HG03280 (cell line): ENCODE results near the gene AKAP13.
"Not testable (repeated sequence)": the region's sequence is repeated elsewhere in the genome, so short reads cannot be mapped to it uniquely, and the experiment has no call there.

Experiments used
- ATAC-seq: cut with Tn5 transposase; IDR thresholded peaks from one replicate; pipeline ENCODE4 v1.9.1; 2021; ENCODE audit warnings: mild to moderate bottlenecking, moderate library complexity; ENCODE audit not compliant: unreplicated experiment

AKAP13 gene

DNA sequence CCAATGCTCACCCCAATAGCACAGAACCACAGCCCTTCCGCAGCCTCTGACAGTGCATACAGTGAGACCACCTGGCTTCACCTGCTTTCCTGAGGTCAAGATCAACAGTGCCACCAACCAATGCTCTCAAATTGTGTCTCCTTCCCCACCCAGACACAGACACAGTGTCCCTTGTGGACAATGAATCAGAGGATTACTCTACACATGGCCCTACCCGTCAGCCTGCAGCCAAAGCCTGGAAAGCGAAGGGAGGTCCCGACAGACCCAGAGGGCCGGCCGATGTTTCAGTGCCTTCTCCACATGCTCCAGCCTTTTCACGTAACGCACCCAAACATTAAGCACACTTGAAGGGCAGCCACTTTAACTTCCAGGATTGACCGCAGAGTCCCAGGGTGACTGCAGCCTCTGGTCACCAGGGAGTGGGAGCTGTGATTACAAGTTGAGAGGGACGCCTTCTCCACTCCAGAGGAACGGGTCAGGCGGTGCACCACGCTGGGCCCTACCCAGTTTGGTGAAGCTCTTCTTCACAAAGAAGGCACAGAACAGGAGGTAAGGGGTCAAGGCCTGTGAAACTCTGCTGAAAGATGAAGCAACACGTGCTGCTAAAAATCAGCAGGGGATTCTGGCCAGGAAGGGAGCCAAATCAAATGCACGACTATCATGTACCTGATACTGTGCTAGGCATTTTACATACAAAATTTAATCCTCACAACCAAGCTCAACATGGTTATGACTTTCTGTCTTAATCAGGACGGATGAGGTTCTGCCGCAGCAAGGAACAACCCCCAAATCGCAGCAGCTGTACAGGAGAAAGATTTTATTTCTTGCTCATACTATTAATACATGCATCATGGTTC lies 397.1 kb downstream of the AKAP13 start:
- no peak for ATAC-seq

DNA sequence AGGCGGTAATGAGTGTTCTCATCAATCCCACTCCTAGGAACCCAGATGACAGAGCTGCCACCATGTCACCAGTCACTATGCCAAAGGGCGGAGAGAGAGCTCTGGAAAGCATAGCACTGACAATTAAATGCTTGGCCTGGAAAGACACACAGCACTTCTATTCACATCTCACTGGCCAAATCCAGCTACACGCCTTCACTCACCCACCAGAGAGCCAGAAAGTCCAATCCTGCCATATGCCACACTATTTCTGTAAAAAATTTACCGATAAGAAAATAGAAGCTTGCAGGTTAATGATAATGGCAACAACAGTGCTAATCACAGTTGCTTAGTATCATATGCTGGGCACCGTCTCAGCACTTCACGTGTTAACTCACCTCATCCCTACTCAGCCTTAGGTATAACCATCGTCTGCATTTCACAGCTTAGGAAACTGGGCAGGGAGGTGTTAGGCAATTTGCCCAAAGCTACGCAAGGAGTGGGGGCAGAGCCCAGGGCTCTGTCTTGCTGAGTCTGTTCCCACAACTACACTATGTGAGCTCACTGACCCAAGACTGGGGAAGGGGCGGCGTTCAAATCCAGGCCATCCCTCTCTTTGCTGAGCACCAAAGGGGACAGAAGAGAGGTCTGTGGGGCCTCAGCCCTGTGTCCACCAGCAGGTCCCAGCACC lies 397.8 kb downstream of the AKAP13 start:
- no peak for ATAC-seq

DNA sequence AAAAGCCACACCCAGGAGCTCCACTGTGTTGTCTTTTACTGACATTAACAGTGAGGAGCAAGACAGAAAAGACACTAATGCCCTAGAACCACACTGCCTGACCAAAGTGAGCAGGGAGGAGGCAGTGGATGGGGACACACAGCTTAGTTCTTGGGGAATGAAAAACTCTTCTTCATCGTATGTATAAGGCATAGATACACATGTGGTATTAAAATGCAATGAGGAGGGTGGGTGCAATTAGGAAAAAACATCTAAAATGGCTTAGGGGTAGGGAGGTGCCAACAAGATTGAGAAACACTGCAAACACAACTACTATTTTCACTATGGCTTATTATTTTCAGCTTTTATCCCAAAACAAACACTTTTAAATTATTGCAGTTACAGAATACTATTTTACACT lies 398.8 kb downstream of the AKAP13 start:
- no peak for ATAC-seq

GRCh38 chr15:85780225-85780985 lies 400.0 kb downstream of the AKAP13 start:
- ATAC-seq: no peak

DNA sequence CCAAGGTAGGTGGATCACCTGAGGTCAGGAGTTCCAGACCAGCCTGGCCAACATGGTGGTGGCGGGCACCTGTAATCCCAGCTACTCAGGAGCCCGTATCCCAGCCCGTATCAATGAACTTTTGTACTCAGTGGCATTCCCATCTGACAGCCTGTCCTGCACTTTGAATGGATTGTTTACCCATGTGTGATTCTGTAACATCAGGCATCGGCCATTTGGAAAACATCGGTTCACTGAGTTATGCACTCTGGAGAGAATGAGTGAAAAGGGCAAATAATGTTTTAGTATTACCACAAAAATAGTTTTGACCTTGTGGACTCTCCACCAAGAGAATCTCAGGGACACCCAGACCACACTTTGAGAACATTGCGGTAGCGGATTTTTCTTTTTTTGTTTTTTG lies 400.7 kb downstream of the AKAP13 start:
- ATAC-seq: no peak

- ATAC-seq: no peak
These were observed 401.7 kb downstream of the AKAP13 start for GRCh38 chr15:85782064-85782463.

GRCh38 chr15:85785887-85786780 lies 405.7 kb downstream of the AKAP13 start:
- no peak for ATAC-seq

DNA sequence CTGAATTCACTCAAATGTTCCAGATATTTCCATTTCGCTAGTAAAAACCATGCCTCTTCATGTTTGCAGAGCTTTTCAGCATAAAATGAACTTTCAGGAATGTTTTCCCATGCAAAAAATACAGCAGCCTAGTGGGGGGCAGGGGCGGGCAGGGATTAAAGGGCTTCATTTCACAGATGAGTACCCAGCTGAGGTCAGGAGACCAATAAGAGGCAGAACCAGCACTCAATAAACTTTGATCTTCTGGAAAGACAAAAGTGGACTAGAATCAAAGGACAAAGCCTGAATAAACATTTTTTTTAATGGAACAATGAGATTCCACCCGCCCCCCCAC lies 406.3 kb downstream of the AKAP13 start:
- ATAC-seq: no peak

- ATAC-seq: no peak
These were observed 408.5 kb downstream of the AKAP13 start for GRCh38 chr15:85788771-85789495.

- no peak for ATAC-seq
These were observed 409.1 kb downstream of the AKAP13 start for GRCh38 chr15:85789496-85789875.

DNA sequence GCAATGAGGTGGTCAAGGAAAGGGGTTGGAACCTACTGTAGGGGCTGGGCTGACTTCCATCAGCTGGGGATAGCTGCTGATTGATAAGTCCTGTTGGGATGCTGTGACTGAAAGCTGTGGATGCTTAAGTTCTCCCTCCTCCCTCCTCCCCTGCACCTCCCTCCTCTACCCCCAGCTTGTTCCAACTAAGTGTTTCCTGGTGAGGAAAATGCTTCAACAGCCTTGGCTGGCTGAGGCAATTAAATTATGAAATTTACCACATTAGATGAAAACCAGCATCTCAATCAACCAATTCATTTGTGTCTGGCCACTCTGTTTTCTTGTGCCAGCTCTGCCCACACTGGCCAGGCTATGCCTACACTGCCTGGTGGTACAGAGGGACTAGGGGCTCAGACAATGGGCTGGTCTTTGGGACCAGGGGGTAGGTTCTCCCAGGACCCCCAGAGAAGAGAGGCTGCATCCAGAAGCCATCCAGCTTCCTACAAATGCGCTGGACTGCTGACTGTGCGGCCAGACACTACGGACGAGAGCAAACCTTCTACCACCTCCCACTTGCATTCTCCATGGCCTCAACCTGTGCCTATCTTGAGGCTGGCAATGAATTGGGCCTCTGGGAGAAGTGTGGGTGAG lies 411.8 kb downstream of the AKAP13 start:
- ATAC-seq: no peak

DNA sequence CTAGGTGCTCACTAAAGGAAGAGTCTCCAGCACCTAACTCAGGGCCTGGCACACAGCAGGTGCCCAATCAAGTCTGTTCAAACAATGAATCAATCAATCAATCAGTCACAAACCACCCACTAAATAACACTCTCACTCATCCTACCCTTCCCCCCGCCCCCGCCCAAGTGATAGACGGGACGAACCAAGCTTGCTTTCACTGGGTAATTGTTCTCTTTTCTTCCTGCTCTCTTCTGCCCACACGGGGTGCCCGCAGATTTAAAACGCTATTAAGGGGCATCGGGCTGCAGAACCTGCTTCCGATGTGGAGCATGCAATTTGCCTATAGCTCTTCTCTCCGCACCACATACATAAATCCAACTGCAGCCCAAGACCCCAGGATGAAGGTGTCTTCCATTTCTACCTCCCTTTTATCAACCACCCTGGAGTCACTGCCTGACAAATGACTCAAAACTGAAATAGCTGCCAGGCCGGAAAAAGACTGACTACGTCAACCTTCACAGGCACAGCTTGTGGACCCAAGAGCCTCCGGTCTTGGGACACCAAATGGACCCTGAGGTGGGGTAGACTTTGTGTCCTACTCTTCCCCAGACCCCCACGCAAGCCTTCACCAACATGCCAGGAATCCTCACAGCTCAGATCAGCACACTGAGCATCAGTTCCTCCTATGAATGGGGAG lies 412.6 kb downstream of the AKAP13 start:
- no peak for ATAC-seq

GRCh38 chr15:85793641-85794597 lies 413.5 kb downstream of the AKAP13 start:
- peak; percentile 36 for ATAC-seq

DNA sequence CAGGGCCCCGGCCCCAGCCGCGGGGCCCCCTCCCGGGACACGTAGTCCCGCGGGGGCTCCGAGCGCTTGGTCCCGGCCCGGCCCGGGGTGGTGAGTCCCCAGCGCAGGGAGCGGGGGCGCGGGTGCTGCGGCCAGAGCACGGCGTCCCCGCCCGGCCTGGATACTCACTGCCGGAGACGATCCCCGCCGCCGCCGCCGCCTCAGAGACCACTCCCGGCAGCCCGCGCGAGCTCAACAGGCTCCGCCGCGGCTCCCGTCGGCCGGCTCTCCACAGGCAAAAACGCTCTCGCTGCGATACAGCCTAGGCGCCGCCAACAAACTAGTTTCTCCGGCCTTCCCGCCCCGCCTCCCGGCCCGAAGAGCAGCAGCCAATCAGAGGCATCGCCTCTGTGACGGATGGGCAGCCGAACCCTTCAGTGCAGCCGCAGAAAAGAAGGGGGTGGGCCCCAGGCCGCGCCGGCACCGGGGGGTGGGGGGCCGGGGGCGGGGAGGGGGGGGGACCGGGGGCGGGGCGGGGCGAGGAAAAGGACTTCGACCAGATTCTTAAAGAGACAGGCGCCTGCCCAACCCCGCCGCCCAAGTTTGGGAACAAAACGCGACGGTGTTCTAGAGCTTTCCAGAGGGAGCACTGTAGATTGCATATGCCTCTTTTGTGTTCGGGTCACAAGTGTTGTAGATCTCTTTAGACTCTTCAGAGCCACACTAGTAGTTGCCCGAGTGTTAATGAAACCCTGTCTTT lies 414.4 kb downstream of the AKAP13 start, which contains the start of gene KLHL25:
TSS of gene KLHL25 (minus strand) at position 328 of the 739 bp plus-strand sequence. CDS start 25,115 bp downstream, outside the sequence.
- peak; percentile 98 for ATAC-seq

GRCh38 chr15:85795337-85796305 lies 415.2 kb downstream of the AKAP13 start:
- no peak for ATAC-seq

DNA sequence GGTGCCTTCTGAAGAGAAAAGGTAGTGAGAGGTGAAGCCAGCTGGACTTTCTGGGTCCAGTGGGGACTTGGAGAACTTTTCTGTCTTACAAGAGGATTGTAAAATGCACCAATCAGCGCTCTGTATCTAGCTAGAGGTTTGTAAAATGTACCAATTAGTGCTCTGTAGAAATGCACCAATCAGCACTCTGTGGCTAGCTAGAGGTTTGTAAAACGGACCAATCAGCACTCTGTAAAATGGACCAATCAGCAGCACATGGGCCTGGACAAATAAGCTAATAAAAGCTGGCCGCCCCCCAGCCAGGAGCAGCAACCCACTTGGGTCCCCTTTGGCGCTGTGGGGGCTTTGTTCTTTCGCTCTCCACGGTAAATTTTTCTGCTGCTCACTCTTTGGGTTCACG lies 416.0 kb downstream of the AKAP13 start:
- ATAC-seq: not testable (repeated sequence)
